ENCODE results near the gene PACS1. TPM values are rescaled to one million over a fixed set of nuclear protein-coding genes. Genes with fewer than 3 reads are reported as not detected.

PACS1 gene
- total RNA-seq, 1 donor from 2014 or later: 50.8 TPM

- H3K4me3 ChIP-seq: no peak overlapping the region
- DNase-seq (no peak), ATAC-seq (no peak)
- no peak for TF ChIP-seq CTCF (IDR thresholded peaks at IDR 0.05)
- H3K9me3 ChIP-seq: no peaks in the 10 kb centered on the region
- intact Hi-C loops (cut with DNase I): no loop called here
- H3K36me3 ChIP-seq: no peaks in the 10 kb centered on the region
- H3K27me3 ChIP-seq (ENCODE audit: low read depth): no peaks in the 10 kb centered on the region
- no peak overlapping the region for H3K27ac ChIP-seq
- peaks cover 35% of the 10 kb centered on the region for H3K4me1 ChIP-seq
These were observed 54.5 kb downstream of the PACS1 start for GRCh38 chr11:66124564-66124963.

- peaks cover 25% of the 10 kb centered on the region for H3K4me1 ChIP-seq
- peak; percentile 42 to 72 for ATAC-seq
- TF ChIP-seq CTCF (IDR thresholded peaks at IDR 0.05): no peak
These were observed 56.0 kb downstream of the PACS1 start for GRCh38 chr11:66126064-66126463.

GRCh38 chr11:66126808-66127555, 56.9 kb downstream of the PACS1 start:
- intact Hi-C loops (cut with DNase I): no loop called here
- Histone ChIP-seq H3K4me1 (peaks cover 25% of the 10 kb centered on the region), H3K4me3 (no peak overlapping the region), H3K27me3 (ENCODE audit: low read depth) (no peaks in the 10 kb centered on the region), H3K36me3 (no peaks in the 10 kb centered on the region), H3K27ac (peak overlapping the region; percentile 63), H3K9me3 (no peaks in the 10 kb centered on the region)
- no peak for TF ChIP-seq CTCF (IDR thresholded peaks at IDR 0.05)
- peak; percentile 88 for ATAC-seq
- peak; percentile 50 for DNase-seq

More at GRCh38 chr11:66126064-66126463, 56.0 kb downstream of the PACS1 start:
- Histone ChIP-seq H3K27me3 (ENCODE audit: low read depth) (no peaks in the 10 kb centered on the region), H3K9me3 (no peaks in the 10 kb centered on the region), H3K36me3 (no peaks in the 10 kb centered on the region), H3K27ac (peak overlapping the region; percentile 63), H3K4me3 (no peak overlapping the region)
- intact Hi-C loops (cut with DNase I): no loop called here
- DNase-seq: no peak

- intact Hi-C loops (cut with DNase I): no loop called here
- Histone ChIP-seq H3K9me3 (no peaks in the 10 kb centered on the region), H3K4me1 (peaks cover 19% of the 10 kb centered on the region), H3K36me3 (no peaks in the 10 kb centered on the region), H3K27ac (no peak overlapping the region), H3K4me3 (no peak overlapping the region), H3K27me3 (ENCODE audit: low read depth) (no peaks in the 10 kb centered on the region)
- no peak for TF ChIP-seq CTCF (IDR thresholded peaks at IDR 0.05)
- no peak for DNase-seq
- ATAC-seq: no peak
These were observed 60.9 kb downstream of the PACS1 start for GRCh38 chr11:66130978-66131377.

GRCh38 chr11:66131937-66132632, 62.0 kb downstream of the PACS1 start:
- no peaks in the 10 kb centered on the region for H3K36me3 ChIP-seq
- intact Hi-C loops (cut with DNase I): no loop called here
- H3K9me3 ChIP-seq: no peaks in the 10 kb centered on the region
- H3K27me3 ChIP-seq (ENCODE audit: low read depth): no peaks in the 10 kb centered on the region
- DNase-seq (no peak), ATAC-seq (no peak)
- peaks cover 8% of the 10 kb centered on the region for H3K4me1 ChIP-seq
- H3K4me3 ChIP-seq: no peak overlapping the region
- TF ChIP-seq CTCF (IDR thresholded peaks at IDR 0.05): no peak
- H3K27ac ChIP-seq: no peak overlapping the region
